GM13977 (cell line): Measurements from ENCODE around the gene MED9.

Experiments used
- DNase-seq: peaks from one replicate; pipeline ENCODE4 v3.0.0; 2012; ENCODE audit warnings: low spot score
- in situ Hi-C: fragments of 300-500 bp; cut with MboI; formaldehyde crosslinking; loops from one replicate; pipeline ENCODE4 v1.12.0; 2022; ENCODE audit warnings: low sequenced_read_pairs, low pct_unique_long_range_greater_than_20kb, mixed read lengths, inconsistent platforms; ENCODE audit not compliant: unreplicated experiment
- TF ChIP-seq, protein P1 (sequence below): IDR thresholded peaks from 2 replicates; pipeline ENCODE4 v1.5.1; 2012; ENCODE audit warnings: mild to moderate bottlenecking, control low read depth; ENCODE audit not compliant: insufficient read depth; ENCODE audit errors: extremely low read depth, missing control alignments

MED9 gene

DNA sequence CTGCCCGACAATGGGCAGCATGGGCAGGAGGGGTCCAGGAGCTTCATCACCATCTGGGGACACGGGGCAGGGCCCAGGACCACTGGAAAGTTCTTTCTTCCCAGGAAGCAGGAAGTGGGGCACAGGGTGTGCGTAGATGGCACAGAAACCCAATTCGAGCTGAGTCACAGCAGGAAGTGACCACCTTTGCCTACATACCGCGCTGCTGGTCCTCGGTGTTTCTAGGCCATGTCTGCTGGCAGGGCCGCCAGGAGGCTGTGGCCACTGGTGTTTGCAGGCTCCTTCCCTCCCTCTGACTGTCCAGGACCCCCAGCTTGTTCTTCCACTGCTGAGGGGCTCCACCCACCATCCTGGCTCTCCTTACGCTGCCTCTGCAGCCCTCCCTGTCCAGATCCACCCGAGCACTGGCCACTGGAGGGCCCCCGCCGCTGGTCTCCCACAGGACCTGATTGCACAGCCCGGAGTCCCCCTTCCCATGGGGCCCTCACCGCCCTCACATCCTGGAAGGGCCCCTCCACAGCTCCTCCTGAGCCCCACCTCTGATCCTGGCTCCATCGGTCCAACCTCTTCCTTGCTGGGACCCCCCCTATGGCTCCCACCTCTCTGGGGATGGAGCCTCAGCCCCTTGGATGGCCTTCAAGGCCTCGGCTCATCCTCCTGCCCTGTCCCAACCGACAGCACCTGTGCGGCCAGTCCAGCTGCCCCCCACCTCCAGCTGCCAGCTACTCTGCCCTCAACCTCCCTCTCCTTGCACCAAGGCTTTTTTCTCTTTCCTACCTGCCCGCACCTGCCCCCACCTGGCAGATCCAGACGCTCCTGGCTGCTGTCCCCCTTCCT lies 33.9 kb downstream of the MED9 start:
- in situ Hi-C loops, result no loop called here
- TF ChIP-seq, protein P1, sequence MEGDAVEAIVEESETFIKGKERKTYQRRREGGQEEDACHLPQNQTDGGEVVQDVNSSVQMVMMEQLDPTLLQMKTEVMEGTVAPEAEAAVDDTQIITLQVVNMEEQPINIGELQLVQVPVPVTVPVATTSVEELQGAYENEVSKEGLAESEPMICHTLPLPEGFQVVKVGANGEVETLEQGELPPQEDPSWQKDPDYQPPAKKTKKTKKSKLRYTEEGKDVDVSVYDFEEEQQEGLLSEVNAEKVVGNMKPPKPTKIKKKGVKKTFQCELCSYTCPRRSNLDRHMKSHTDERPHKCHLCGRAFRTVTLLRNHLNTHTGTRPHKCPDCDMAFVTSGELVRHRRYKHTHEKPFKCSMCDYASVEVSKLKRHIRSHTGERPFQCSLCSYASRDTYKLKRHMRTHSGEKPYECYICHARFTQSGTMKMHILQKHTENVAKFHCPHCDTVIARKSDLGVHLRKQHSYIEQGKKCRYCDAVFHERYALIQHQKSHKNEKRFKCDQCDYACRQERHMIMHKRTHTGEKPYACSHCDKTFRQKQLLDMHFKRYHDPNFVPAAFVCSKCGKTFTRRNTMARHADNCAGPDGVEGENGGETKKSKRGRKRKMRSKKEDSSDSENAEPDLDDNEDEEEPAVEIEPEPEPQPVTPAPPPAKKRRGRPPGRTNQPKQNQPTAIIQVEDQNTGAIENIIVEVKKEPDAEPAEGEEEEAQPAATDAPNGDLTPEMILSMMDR, result no peak
- no peak for DNase-seq

DNA sequence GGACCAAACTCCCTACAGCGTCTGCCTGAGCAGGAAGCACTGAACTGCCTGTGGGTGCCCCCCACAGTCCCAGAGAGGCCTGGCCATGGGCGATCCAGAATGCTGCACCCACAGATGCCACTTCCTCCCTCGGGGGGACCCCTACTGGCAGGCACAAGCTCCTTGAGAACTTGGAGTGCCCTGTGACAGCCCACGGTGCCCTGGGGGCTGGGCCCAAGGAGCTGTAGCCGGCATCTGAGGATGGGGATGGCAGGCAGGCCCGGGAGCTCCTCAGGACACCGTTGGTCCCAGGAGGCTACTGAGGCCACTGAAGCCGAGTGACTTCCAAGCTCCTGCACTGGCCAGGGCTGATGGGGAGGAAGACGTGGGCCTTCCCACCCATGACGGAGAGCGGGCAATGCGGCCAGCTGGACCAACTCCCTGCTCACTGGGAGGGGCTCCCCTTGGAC lies 34.5 kb downstream of the MED9 start:
- no peak for DNase-seq
- TF ChIP-seq, protein P1, result no peak
- in situ Hi-C loops, result no loop called here

DNA sequence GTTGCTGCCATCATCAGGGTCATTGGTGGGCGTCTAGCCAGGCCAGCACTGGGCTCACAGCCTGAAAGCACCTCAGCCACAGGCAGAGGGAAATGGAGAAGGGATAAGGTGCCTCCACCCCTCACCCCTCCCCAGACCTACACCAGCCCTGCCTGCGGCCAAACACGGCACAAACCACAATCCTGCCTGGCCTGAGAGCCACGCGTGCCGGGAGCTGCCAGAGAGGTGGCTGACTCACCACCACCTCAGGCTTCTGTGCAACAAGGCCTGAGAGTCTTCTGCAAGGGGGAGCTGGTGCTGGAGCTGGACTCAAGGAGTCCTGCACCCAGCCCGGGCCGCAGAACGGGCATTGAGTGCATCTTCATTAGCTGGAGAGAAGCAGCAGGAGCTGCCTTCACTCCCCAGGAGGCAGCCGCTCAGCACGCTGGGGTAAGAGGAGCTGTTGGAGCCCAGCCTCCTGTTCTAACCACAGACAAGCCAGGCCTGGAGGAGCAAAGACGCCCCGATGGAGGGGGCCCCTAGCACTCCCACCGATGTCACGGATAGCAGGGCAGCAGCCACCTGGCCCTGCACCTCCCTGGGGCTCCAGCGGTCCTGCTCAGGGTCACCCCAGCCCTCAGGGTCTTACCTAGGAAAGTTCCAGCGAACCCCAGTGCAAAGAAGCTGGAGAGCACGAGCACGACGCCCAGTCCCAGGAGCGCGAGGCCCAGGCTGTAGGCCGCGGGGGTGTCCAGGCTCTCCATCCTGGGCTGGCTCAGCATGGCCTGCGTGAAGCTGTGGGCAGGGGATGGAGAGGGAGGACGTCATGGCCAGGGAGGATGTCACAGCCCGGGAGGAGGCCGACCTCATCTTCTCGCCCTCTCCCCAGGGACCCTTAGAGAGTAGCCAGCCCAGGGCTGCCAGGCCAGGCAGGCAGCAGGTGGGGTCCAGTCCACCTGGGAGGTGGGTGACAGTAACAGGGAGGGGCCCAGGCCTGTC lies 35.4 kb downstream of the MED9 start:
- in situ Hi-C loops, result no loop called here
- TF ChIP-seq, protein P1, result no peak
- DNase-seq, result no peak

DNA sequence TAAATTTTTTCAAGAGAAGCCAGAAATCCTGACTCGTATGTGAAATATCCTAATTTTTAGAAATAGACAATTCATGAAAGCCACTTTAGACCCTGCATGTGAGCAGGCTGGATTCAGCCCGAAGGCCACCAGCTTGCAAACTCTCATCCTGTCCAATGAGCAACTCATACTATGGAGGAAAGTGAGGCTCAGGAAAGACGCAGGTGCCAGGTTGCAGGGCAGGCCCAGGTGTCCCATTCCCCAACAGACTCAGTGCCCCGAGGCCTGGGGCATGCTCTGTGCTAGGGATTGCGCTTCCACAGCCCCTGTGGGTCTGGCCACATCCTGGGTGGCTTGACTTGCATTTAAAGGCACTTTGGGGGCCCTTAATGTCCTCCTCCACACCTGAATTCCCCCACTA lies 36.1 kb downstream of the MED9 start:
- in situ Hi-C loops, result no loop called here
- DNase-seq, result no peak
- TF ChIP-seq, protein P1, result no peak

DNA sequence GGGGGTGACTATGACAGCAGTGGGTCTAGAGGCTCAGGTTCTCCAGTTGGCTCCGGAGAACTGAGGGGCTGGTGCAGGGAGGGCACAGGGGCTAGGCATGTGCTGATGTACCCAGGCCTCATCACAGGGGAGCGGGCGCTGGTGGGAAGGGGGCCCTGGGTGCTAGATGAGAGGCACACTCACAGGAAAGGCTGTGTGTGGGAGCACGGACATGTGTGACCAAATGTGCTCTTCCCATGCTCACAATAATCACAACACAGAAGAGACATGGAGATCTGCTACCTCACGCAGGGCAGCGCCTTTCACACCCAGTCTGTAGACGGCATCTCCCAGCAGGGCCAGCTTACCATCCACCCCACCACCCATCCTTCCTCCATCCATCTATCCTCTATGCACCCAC lies 36.8 kb downstream of the MED9 start:
- in situ Hi-C loops, result no loop called here
- TF ChIP-seq, protein P1, result no peak

DNA sequence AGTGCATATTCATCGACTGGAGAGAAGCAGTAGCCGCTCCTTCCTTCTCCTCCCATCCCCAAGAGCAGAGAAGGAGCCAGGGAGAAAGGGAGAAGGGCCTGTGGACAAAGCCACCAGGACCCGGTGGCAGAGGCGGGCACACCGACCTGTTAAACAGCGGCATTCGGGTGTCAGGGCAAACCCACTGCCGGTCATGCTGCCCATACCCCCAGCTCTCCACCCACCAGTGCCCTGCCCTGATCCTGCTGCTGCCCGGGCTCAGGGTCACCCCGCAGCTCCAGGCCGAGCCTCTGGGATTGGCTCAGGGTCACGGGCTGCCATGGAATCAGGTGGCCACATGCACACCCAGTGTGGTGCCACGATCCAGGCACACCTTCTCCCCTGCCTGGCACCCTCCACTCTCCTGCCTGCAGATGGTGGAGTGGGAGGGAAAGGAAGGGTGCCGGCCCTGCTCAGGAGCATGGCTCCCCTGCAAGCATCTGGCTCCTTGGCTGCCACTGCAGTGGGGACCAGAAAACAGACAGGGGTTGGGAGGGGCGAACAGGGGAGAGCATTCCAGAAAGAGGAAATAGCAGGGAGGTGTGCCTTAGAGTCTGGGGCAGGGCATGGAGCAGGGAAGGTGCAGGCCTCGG lies 37.7 kb downstream of the MED9 start:
- in situ Hi-C loops, result no loop called here
- TF ChIP-seq, protein P1, result no peak
- no peak for DNase-seq

More for the DNA sequence above, 36.8 kb downstream of the MED9 start:
- no peak for DNase-seq
